Measurements from ENCODE around the gene MYLK.

MYLK gene

DNA sequence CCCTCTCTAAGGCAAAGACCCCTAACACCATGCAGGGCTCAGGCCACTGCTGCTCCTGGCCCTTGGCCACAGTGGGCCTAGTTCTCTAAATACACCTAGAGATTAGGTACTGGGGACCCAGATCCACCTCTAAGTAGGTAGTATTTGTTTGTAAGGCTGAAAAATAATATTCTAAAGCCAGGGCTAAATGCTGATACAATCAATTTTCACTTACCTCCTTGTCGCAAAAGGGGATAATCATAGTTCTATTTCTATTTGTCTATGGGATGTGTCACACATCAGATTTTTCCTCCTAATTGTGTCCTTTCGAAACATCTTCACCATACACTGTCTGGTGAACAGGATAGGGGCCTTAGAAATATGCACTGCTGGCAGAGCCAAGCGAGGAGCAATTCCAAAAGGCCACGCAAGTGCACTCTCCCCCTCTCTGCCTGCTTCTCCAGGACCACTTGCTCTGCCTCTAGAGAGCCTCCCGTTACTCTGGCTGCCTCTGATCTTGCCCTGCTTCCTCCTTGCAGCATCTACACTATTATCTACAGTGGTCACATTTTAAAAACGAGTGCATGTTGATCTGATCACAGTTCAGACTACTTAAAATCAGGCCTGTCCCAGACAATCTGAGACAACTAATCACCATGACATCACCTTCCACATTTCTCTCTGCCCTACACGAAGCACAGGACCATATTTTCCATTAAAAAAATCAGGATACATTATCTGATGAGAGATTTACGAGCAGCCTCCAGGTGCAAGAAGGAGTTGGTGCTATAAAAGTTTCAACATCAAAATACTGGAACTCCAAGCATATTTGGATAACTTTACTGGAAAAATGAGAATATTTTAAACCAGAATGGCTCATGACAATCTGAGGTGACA lies 115.4 kb downstream of the MYLK start:
- no peak for DNase-seq (ENCODE audit: low read depth)

DNA sequence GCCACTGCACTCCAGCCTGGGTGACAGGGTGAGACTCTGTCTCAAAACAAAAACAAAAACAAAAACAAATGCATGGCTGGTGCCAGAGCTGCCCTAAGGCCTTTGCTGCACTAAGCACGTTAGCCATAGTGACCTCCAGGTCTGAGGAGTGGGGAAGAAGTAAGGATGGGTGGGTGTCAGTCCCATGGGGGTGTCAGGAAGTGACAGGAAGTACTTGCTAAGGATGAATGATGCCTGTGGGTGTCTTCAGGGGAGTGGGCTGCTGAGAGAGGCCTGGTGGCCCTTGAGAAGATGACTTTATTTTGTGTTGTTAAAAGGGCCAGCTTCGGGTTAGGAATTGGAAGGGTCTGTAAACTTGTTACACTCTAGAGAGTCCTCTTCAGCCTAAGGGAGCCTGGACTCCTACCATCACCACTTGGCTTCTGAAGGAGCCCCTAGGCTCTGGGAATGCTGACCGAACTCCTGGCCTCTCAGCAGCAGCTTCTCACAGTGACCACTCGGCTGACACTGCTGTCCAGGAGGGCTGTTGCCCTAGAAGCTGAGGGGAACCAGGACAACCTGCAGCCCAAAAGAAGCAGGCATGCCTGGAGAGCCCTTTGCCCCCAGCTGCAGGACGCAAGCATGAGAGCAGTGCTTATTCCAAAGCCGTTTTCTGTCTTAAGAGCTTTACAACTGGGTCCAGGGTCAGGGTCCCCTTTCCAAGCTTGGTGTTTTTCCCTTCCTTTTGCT lies 116.4 kb downstream of the MYLK start:
- no peak for DNase-seq (ENCODE audit: low read depth)

DNA sequence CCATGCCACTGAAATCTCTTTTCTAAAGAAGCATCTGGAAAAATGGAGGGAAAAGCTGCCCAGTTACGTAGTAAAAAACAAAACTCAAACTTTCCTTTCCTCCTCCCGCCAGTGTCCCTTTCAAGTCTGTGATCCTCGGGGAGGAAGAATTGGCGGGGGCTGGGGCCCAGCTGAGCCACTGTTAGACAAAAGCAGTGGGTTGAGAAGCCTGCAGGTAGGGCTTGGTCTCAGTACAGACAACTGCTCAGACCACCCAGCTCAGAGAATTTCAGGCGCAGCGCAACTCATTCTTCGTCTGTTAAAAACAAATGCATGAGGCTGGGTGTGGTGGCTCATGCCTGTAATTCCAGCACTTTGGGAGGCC lies 117.1 kb downstream of the MYLK start:
- no peak for DNase-seq (ENCODE audit: low read depth)

DNA sequence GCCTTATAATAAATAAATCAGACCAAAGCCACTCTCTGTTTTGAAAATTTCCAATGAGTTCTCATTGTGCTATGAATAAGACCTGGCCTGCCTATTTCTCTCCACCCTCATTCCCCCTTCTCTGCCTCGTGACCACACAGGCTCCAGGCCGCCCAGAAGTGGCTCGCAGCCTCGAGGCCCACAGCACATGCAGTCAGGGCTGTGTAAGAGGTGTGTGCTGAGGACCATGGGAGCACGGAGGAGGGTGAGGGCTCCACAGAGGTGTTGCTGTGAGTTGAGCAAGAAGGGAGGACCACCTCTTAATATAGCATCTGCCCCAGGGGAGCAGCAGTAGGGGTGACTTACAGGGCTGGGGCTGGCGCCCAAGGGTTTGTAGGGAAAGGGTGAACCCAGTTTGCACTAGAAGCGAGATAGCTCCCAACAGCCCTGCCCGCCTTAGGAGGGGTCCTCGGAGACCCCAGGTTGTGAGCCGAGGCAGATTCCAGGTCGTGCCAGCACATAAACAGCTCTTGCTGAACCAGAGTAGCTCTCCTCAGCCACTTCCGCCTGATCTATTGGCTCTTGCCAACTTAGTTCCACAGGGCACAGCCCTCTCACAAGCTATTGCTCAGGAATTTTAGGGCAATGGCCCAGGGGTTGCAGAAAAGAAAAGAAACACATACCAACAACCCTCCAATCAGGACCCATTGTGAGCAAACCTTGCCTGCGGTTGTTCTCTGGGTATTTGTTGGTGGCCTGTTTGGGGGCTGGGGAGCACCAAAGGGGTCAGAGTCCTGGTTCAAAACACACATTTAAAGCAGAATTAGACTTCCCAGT lies 117.7 kb downstream of the MYLK start:
- DNase-seq (ENCODE audit: low read depth) = no peak

DNA sequence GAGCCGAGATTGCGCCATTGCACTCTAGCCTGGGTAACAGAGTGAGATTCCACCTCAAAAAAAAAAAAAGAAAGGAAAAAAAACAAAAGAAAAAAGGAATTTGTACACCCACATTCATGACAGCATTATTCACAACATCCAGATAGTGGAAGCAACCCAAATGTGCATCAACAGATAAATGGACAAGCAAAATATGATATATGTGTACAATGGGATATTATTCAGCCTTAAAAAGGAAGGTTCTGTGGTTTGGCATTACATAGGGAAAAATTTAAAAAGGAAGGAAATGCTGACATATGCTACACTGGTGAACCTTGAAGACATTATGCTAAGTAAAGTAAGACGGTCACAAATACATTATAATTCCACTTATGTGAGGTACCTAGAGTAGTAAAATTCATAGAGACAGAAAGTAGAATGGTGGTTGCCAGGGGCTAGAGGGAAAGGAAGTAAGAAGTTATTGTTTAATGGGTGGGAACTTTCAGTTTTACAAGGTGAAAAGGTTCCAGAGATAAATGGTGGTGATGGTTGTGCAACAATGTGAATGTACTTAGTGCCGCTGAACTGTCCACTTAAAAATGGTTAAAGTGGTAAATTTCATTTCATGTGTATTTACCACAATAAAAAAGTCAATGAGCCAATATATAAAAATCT lies 118.5 kb downstream of the MYLK start:
- DNase-seq (ENCODE audit: low read depth) = no peak

DNA sequence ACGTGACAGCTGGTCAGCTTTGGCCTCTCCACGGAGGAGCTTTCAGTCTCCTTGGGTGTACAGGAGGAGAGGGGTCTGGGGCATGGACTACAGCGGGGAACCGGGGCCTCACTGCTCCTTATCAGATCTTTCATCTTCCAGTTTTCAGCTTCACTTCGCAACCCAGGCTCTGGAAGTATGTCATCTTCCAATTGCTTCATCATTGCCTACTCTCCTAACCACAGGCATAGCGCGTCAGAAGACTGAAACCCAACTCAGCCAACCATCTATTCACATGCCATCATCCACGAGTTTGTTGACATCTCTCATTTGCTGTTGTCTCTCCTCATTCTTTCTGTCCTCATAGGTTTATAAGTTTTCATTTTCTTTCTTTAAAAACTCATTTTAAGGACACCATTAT lies 119.5 kb downstream of the MYLK start:
- no peak for DNase-seq (ENCODE audit: low read depth)

DNA sequence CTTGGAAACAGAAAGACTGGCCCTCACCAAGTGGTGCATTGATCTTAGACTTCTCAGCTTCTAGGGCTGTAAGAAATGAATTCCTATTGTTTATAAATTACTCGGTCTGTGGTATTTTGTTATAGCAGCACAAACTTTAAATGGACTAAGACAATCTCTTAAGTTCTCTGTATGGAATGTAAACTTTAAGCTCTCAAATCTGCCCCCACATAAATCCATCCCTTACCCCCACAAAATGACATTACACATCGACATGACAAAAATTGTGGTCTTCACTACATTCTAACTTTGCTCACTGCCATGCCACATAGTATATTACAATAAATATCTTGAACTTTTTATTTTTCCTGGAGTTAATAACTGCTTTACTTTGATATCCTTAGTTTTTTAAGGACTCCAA lies 121.3 kb downstream of the MYLK start:
- no peak for DNase-seq (ENCODE audit: low read depth)

DNA sequence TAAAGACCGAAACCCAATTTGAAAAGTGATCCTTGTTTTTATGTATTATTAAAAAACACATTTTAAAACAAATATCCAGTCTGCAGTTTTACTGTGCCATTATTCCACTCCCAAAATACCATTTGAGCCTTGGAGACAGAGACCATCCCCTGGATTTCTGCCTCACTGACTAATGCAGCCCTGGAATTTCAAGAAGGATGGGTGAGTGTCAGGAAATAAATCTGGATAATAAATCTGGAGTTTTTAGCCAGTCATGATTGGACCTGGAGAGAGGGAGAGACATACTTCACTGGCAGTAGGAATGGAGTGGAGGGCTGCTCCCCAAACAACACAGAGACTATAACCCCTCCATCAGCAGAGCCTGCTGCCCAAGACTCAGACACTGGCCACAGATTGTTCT lies 123.3 kb downstream of the MYLK start:
- DNase-seq (ENCODE audit: low read depth) = no peak

DNA sequence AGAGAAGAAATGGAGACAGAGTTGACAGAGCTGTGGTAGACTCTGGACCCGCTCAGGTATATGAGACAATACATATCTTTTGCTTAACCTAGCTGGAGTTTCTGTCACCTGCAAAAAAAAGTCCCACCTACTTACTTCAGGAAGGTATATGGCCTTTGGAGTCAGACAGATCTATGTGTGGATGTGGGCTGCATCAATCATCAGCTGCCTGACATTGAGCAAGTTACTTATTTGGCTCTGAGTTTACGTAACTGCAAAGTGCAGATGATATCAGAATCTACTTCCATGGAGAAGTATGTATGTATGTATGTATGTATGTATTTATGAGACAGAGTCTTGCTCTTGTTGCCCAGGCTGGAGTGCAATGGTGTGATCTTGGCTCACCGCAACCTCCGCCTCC lies 124.3 kb downstream of the MYLK start:
- DNase-seq (ENCODE audit: low read depth) = no peak

DNA sequence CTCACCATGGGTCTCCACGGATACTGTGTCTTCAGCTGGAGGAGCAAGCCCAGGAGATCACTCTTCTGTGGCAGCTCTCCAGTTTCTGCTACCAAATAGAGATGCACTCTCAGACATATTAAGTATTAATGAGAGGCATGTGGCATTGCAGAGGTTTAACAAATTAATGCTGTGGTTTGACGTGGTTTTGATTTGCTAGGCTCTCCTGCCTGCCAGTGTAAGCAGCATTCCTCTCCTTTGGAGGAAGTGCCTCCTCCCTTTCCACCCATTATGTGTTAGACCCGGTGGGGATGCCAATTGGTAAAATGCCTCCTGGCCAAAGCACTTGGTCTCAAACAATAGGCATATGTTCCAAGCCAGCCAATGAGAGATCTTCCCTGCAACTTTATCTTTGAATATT lies 124.8 kb downstream of the MYLK start:
- DNase-seq (ENCODE audit: low read depth) = no peak

DNA sequence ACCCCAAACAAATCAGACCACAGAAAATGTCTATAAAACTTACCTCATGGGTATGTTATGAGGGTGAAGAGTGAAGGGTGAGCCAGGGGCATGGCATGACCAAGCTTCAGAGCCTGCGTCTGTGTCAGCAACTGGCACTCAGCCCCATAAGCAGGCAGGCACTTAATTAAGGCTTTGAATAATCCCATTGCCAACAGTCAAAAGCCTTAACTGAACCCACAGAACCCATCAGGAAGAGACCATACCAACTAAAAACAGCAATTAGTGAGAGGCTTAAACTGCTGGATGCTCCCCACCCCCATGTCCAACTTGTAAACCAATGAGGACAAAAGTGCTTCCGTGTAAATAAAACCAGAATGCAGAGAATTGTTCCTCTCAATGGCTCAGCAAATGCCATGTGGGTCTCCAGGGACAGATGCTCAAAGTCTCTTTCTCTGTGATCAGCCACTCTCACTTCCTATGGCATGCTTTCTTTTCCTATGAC lies 126.0 kb downstream of the MYLK start:
- DNase-seq (ENCODE audit: low read depth) = peak; percentile 71

DNA sequence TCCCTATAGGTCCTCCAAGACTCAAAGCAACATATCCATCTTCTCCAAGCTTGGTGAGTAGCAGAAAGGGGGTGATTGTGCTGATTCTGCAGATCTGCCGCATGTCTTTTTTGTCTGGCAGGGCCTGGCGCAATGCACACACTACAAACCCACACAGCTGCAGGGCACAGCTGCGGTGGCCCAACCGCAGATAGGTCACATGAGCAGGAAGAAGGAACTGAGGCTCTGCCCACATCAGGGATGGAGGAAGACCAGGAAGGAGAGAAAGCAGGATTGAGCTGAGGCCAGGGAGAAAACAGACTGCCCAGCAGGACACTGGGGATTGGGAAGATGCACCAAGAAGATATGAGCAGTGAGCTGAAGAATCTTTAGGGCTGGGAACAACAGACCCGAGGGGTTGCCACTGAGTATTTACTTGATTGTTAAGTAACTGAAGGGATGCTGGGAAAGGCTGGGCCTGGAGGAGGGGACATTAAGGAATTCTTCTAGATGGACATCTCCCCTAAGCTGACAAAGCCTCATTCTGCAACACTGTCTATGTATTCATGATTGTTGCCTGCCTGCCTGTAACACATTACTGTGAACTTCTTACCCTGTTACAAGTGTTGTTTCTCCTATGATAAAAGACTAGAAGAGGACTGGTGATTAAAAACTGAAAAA lies 126.7 kb downstream of the MYLK start:
- no peak for DNase-seq (ENCODE audit: low read depth)

DNA sequence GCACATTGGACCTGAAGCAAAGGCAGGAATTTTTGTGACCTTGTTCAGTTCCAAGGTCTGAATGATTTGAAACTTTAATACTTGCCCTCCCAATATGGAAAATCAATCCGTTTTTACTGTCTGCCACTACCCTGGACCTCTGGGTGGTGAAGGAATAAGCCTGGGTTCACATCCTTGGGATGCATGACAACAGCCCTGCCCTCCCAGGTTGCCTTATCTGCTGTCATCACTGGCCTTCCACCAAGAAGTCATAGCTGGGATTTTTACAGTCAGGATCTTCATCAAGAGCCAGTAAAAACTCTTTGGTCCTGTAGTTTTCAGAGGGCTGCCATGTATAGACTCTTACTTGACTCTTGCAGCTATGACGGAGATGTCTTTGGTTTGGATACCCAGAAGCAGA lies 128.6 kb downstream of the MYLK start:
- no peak for DNase-seq (ENCODE audit: low read depth)

DNA sequence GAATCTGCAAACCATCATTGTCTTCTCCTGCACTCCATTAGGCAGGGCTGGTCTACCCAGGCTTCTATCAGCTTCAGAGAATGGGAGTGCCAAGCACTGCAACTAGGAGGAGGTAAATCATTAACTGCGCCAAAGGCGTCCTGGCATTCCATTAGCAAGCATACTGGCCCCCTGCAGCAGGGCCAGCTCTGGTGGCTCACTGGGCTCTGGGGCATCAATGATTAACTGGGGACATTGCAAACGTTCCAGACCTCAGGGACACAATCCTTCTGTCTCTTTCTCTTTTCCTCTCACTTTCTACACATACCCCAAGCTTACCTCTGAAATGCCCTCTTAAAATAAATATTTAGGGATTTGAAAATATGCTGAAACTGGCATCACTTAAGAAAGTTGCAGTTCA lies 129.0 kb downstream of the MYLK start:
- no peak for DNase-seq (ENCODE audit: low read depth)

DNA sequence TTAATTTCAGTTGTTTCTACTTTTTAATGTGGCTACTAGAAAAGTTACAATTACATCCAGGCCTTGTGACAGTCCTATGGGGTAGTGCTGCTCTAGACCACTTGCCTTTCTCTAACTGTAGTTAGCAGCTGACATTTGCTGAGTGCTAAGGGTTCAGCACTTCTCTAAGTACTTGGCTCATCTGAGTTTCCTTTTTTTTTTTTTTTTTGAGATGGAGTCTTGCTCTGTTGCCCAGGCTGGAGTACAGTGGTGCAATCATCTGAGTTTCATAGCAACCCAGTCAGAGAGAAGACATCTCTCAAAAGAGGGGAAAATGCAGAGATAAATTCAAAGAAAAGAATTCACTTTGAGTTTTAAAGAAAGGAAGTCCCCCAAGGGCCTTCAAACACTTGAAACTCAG lies 130.8 kb downstream of the MYLK start:
- DNase-seq (ENCODE audit: low read depth) = no peak

DNA sequence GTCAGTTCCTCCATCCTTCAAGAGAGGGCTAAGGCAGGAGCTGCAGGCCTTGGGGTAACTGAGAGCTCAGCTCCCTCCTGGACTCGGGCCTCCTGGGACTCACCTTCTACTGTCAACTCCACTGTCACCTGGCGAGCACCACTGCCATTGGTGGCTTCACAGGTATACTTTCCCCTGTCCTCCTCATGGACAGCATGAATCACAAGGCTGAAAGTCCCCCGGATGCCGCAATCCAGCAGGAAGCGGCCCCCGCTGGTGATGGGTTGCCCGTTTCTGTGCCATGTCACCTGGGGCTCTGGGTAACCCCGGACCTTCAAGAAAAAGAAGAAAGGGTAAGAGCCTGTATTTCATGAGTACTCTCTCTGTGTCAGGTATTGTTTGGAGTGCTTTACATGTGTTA lies 131.9 kb downstream of the MYLK start:
- no peak for DNase-seq (ENCODE audit: low read depth)

DNA sequence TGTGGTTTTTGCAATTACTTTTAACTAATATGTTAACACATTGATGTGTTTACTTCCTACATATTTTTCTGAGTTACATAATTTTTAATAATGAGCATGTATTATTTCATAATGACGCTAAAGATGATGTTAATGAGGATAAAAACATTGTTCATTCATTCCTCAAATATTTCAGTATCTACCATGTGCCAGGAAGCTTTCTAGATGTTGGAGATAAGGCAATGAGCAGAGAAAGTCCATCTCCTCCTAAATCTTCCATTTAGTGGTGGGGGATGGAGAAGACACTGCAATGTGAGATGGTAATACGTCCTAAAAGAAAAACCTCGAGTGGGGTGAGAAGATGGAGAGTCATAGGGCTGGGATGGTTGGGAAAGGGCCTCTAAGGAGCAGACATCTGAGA lies 132.7 kb downstream of the MYLK start:
- DNase-seq (ENCODE audit: low read depth) = peak; percentile 70

DNA sequence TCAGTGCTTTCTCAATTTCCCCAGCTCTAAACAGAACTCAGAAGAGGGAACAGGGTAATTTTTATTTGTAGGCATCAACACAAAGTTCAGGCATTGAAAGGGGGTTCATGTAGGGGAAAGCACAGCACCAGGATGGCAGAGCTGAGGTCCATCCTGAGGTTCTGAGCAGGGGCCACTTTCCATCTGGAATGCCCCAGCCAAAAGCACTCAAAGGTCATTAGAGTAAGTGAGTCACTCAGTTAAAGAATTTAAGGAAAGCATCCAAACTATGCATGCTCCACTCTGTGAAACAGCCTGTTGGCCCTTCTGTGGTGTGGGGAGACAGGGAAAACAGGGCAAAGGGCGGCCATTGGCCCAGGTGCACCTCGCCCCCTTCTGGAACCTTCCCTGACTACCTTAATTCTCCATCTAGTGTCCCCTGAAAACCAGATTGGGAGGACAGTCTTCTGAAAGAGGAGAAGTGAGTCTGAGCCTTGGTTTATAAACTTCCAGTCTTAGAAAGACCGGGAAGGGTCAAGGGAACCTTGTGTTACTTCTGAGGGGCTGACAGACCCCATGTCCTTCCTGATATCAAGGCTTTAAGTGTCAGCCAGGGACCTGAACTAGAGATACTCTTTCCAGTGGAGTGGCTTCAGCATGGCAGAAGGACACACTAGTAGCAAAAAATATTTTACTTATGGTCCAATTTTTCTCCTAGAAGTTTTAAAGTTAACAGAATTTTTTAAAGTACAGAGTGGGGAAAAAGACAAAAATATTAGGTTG lies 133.3 kb downstream of the MYLK start:
- DNase-seq (ENCODE audit: low read depth) = peak; percentile 98

DNA sequence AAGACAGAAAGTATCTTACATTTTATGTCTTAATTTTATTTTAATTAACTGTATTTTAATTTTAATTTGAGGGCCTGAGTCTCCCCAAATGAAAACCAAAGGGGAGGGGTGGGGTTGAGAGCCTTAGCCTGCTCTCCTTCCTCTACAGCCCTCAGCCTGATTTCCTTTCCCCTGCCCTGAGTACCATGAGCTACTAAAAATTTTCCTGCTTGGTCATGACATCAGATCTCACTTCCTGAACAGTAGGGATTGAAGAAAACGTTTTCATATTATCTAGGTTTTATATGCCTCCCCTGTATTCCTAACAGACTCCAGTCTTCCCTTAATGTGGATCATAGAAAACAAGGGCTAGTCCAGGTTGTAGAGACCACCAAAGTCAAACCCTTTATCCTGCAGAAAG lies 133.9 kb downstream of the MYLK start:
- DNase-seq (ENCODE audit: low read depth) = peak; percentile 57

DNA sequence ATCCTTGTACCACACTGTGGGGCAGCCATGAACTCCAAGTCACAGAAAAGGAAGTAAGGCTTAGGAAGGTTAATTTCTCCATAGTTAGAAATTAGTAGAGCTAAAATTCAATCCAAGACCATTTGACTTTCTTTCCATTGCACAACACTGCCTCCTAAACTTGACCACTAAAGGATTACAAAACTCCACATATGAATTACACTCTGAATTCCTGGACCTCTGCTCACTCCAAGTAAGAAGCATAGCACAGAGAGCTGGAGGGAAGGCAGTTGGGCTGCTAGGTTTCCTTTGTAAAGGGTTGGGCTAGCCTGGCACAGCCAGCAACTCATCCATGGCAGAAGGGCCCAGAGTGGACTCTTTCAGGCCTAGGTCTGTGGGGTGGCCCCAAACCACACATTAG lies 134.4 kb downstream of the MYLK start:
- DNase-seq (ENCODE audit: low read depth) = peak; percentile 88
